NCI-H1436 treated with DMSO at 0.1 percent for 48 hours (cell line): ENCODE data around the gene NPEPL1.
"Not testable (repeated sequence)": the region's sequence is repeated elsewhere in the genome, so short reads cannot be mapped to it uniquely, and the experiment has no call there.

ENCODE experiments used
- DNase-seq: peaks from one replicate; lab custom pipeline; 2025; lab: John Stamatoyannopoulos, UW

Gene NPEPL1

GRCh38 chr20:58692579-58693225 lies at the start of gene NPEPL1:
Gene NPEPL1 (plus strand): TSS chr20:58692800. CDS start chr20:58692901, 101 bp downstream.
- DNase-seq, result no peak

DNA sequence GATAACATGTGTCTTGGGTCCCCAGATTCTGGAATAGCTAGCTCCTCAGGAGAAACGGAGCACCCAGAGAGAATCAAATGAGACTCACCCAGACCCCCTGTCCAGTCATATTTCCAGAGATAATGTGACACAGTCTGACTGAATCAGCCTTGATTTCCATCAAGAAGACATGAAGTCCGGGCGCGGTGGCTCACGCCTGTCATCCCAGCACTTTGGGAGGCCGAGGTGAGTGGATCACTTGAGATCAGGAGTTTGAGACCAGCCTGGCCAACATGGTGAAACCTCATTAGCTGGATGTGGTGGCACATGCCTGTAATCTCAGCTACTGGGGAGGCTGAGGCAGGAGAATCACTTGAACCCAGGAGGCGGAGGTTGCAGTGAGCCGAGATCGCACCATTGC lies 49.7 kb upstream of the NPEPL1 start:
- DNase-seq, result not testable (repeated sequence)

DNA sequence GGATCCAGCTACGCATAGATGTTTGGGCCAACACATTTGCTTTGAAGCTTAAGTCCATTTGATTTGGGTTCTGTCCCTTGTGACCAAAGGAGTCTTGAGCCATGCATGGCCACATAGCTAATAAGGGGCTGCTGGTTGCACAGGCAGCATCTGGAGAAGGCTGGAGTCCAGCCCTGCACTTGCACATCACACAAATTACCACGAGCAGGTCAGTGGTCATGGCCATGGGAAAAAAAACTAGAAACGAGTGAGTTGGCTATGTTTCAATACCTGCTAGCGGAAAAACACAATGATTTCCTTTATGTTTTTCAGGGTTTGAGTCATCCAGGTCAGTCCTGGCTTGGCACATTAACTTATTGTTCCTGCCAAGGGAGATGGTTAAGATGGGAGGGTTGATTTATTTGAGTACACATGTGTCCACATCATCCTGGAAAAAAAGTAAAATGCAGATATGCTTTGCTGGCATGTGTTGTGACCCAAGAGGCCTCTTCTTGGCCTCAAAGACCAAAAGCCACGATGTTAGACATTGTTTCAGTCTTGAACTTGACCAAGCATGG lies 47.1 kb upstream of the NPEPL1 start:
- DNase-seq, result no peak

DNA sequence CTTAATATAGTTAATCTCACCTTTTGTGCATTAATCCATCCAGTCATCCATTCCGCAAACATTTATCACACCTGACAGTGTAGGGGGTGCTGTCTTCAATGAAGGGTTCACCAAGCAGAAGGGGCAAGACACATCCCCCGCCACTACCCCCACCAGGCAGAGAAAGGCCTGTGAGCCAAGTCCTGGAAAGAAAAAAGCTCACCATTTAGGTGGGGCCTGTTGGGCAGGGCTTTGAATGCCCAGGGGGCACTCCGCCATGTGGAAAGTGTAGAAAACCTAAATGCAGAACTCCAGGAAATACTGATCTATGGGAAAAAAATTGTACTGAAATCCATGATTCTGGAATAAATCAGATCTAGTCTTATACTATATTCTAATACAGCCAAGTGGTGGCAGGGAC lies 46.3 kb upstream of the NPEPL1 start:
- no peak for DNase-seq

DNA sequence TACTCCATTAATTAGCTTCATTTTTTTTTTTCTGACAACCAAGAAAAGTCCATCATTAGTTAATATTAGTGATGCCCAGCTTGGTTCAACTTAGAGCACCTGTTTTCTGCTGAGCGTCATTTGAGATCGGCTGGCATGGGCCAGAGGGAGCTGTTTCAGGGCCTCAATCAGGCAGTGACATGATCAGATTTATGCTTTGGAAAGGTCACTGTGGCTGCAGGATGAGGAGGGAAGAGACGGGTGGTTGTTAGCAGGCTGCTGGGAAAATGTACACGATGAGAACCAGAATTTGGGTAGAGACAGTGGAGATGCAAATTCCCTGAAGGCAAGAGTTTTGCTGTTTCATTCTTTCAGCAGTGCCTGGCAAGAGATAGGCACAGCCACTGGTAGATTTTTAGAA lies 45.9 kb upstream of the NPEPL1 start:
- DNase-seq, result no peak

GRCh38 chr20:58647162-58647795 lies 45.3 kb upstream of the NPEPL1 start:
- DNase-seq, result no peak

GRCh38 chr20:58647796-58648501 lies 44.7 kb upstream of the NPEPL1 start:
- no peak for DNase-seq

GRCh38 chr20:58648502-58648825 lies 44.1 kb upstream of the NPEPL1 start:
- DNase-seq, result not testable (repeated sequence)

DNA sequence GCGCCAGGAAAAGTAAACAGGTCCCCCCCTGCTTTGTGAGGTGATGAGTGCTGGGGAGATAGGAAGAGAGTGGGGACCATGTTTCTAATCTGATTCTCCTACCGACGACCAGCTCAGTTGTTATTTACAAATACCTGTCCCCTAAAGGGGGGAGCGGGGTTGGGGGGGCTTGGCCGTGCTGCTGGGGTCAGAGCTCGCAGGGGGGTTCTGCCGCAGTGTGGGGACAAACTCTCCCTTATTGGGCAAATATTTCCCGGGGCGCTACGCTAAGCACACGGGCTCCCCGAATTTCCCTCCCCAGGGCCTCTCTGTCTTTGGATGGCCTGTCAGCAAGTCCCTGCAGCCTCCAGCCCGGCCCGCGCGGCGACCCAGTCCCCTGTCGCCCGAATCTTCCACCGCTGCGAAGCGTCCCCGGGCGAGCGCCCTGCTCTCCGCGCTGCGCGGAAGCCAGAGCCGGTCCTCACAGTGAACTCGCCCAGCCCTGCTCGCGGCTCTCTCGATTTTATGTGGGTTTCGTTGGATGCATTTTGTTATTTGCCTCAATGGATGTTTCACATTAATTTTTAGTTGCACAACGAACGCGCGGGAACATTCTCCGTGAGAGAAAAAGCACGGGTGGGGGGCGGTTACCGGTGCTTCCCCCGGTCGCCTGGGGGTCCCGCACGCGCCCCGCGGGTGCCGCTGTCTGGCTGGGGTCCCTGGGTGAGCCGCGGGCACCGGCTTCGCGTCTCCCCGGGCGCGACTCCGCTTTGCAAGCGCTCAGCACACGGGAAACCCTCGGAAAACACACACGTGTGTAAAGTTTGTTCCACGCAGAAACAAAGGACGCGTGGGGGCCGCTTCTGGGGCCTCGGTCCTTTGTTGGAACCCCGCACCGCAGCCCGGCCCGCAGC lies 43.1 kb upstream of the NPEPL1 start:
- no peak for DNase-seq

DNA sequence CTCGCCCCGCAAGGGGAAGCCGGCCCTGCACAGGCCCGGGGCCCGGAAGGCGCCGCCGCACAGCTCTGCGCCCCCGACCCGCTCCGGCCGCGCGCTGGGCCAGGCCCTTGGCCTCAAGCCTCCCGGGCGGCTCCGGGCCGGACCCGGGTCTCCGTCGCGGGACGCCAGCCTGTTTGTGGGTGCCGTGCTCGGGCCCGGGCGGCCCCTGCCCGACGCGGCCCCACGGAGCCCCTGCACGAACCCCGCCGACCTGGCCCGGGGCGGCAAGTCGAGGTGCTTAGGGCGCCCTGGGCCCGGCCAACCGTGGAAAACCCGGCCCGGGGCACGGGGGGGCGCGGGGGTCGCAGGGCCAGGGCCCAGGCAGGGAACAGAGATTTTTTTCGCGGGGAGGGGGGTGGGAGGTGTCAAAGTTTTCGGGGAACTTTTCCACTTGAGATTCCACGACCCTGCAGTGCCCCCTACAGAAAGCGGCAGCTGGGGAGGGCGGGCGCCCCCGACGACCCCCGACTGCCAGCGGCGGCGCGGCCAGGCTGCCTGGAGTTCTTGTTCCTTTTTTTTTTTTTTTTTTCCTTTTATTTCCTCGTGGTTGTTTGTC lies 42.3 kb upstream of the NPEPL1 start:
- no peak for DNase-seq

GRCh38 chr20:58650776-58651558 lies 41.6 kb upstream of the NPEPL1 start, which contains the start of gene STX16:
Gene STX16 (plus strand): TSS chr20:58651283. CDS start chr20:58652007, 724 bp downstream.
- DNase-seq, result no peak

DNA sequence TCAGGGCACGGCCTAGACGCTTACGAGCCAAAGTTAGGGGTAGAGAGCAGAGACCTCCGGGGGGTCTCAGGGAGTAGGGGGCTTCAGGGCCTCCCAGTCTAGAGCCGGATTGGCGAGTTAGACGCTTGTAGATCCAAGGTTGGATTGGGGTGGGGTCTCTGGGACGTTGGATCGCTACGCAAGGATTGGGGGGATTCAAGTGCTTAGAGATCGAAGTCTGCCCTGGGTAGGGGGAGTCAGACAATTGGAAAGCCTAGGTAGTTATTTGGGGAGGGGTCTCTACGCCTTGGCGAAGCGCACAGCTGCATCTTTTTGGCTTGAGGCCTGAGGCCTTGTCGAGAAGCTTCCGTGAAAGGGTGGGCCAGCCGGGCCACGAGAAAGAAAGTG lies 41.0 kb upstream of the NPEPL1 start:
- DNase-seq, result no peak

- DNase-seq, result no peak
These were observed 40.5 kb upstream of the NPEPL1 start for GRCh38 chr20:58651946-58652605.

- DNase-seq, result no peak
These were observed 39.9 kb upstream of the NPEPL1 start for GRCh38 chr20:58652606-58653294.

- no peak for DNase-seq
These were observed 38.3 kb upstream of the NPEPL1 start for GRCh38 chr20:58654337-58654736.

GRCh38 chr20:58655328-58656107 lies 37.1 kb upstream of the NPEPL1 start:
- no peak for DNase-seq

DNA sequence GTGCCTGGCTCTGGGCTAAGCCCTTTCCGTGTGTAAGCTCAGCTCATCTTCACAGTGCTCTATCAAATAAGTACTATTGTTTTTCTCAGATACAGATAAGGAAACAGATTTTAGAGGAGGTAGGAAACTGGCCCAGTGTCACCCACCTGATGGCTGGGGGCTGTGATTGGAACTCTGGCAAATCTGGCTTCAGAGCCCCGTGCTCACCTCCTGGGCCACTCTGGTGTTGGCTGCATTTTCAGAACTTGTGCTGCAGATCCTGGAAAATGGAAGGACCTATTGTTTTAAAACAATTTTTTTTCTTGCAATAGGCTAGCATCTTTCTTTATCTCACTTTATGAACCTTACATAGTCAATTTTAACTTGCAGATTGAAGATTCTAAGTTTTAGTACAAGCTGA lies 35.8 kb upstream of the NPEPL1 start:
- DNase-seq, result no peak

GRCh38 chr20:58657262-58657661 lies 35.3 kb upstream of the NPEPL1 start:
- DNase-seq, result no peak

DNA sequence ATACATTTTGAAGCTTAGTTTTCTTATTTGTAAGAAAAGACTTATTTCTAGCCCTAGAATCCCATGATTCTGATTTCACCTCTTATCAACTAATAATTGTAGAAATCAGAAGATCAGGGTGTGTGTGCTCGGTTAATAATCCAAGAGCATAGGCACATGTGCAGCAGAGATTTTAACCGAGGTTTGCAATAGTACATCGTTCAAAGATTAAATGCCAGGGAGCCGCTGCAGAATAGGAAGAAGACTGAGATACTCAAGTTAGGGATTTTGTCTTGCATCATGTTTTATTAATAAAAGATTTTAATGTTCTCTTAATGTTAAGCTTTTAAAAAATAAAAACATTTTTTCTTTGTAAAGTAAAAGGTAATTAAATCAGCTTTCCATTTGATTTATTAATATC lies 34.6 kb upstream of the NPEPL1 start:
- DNase-seq, result no peak
